Posterior vena cava (tissue), 2 donors: Measurements from ENCODE around the gene PAK4. TPM values are rescaled to one million over a fixed set of nuclear protein-coding genes. Genes with fewer than 3 reads are reported as not detected.

ENCODE experiments used
- DNase-seq: peaks from one replicate; pipeline ENCODE4 v3.0.0-alpha.2; 2020; ENCODE audit warnings: low spot score
- intact Hi-C, 2 donors: fragments of 100-400 bp; cut with DNase I; formaldehyde crosslinking; loops; one replicate each; pipeline versions ENCODE4 v1.14.1 to v1.14.2; 2022 to 2023
- total RNA-seq, 2 donors: library from RNA; stranded (reverse); fragmentation: NEBNext Ultra II Directional; extraction: Animal tissue kit (Norgen Biotek cat#: 25700); gene quantifications; one replicate each; pipeline ENCODE4 v1.2.1, GENCODE V29; 2021
- donor health status: DM: yes; HTN: yes; CAD: no.
- donor health status: DM: yes; HTN: yes; CAD: no.

Gene PAK4
- total RNA-seq, 2 donors from 2014 or later = 15.0 to 17.3 TPM

- no peak for DNase-seq
- intact Hi-C loops = no loop called here
These were observed 964 bp downstream of the PAK4 start for GRCh38 chr19:39126312-39127187.

GRCh38 chr19:39127812-39128515 lies 2.4 kb downstream of the PAK4 start:
- no peak for DNase-seq
- intact Hi-C loops = loop anchor here in 1 of 2 donors (1.0 kb wide), 1 partner anchor 15 kb away; no protein-coding TSS in a partner anchor

GRCh38 chr19:39128516-39129079 lies 3.0 kb downstream of the PAK4 start:
- intact Hi-C loops = loop anchor here in 1 of 2 donors (1.0 kb wide), 1 partner anchor 15 kb away; no protein-coding TSS in a partner anchor
- DNase-seq = no peak

- DNase-seq = no peak
- intact Hi-C loops = no loop called here
These were observed 3.5 kb downstream of the PAK4 start for GRCh38 chr19:39129116-39129515.

- DNase-seq = no peak
- intact Hi-C loops = no loop called here
These were observed 5.0 kb downstream of the PAK4 start for GRCh38 chr19:39130337-39131254.

- DNase-seq = peak; percentile 86
- intact Hi-C loops = no loop called here
These were observed 5.7 kb downstream of the PAK4 start for GRCh38 chr19:39131255-39131755.

GRCh38 chr19:39132344-39132969 lies 6.9 kb downstream of the PAK4 start:
- DNase-seq = no peak
- intact Hi-C loops = no loop called here

GRCh38 chr19:39133431-39134270 lies 8.1 kb downstream of the PAK4 start:
- no peak for DNase-seq
- intact Hi-C loops = no loop called here

GRCh38 chr19:39135701-39136100 lies 10.1 kb downstream of the PAK4 start:
- no peak for DNase-seq
- intact Hi-C loops = no loop called here

- no peak for DNase-seq
- intact Hi-C loops = no loop called here
These were observed 10.8 kb downstream of the PAK4 start for GRCh38 chr19:39136225-39136940.

GRCh38 chr19:39137131-39137530 lies 11.5 kb downstream of the PAK4 start:
- no peak for DNase-seq
- intact Hi-C loops = no loop called here

GRCh38 chr19:39138221-39139211 lies 12.9 kb downstream of the PAK4 start:
- intact Hi-C loops = no loop called here
- no peak for DNase-seq

GRCh38 chr19:39139305-39139874 lies 13.8 kb downstream of the PAK4 start:
- intact Hi-C loops = no loop called here
- no peak for DNase-seq

GRCh38 chr19:39139971-39140453 lies 14.4 kb downstream of the PAK4 start:
- no peak for DNase-seq
- intact Hi-C loops = no loop called here

- intact Hi-C loops = no loop called here
- no peak for DNase-seq
These were observed 15.0 kb downstream of the PAK4 start for GRCh38 chr19:39140594-39140993.
